ENCODE results near the gene DAAM1. TPM values are rescaled to one million over a fixed set of nuclear protein-coding genes. Genes with fewer than 3 reads are reported as not detected.

Gene DAAM1
- total RNA-seq, 1 experiment from 2014 or later, result 35.3 TPM

DNA sequence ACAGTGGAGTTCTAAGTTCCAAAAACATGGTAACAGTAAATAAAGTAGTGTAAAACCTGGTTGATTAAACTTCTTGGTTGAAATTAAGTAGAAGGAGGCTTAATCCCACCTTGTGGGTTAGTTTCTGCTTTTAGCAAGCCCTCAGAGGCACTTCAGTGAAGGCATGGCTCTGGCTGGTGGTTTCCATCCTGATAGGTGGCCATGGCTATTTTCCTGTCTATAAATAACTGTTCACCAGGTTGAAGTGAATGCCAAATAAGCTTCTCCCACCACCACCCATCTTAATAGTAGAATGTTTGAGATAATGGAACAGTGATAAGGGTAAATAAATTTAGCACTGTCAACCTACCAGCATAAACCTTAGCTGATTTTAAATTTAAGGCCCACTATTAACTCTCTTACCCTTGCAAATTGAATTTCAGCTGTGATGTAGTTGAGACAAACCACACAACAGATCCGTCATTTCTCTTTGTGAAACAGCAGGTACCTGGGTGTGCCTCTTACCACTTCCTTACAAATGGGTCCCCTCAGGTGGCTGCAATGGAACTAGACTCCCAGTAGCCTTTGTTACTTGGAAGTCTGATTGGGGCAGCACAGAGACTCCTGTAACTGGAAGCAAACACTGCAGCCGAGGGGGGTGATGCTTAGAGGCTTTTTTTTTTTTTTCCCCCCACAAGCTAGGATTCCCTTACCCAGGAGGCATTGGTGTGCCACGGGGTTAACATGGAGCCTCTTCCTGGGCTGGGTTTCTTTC, 41.4 kb downstream of the DAAM1 start:
- no peaks in the 10 kb centered on the region for H3K4me1 Mint-ChIP-seq (ENCODE audit: low read depth, unreplicated experiment)
- DNase-seq, result no peak
- no peaks in the 10 kb centered on the region for H3K36me3 Mint-ChIP-seq (ENCODE audit: insufficient read depth, unreplicated experiment)
- H3K9me3 Mint-ChIP-seq (ENCODE audit: unreplicated experiment), result no peaks in the 10 kb centered on the region
- no peak overlapping the region for H3K4me3 Mint-ChIP-seq (ENCODE audit: unreplicated experiment)
- Histone ChIP-seq H3K4me1 (no peaks in the 10 kb centered on the region), H3K27me3 (replicated peaks; ENCODE audit: control insufficient read depth, insufficient read depth, low read length) (no peaks in the 10 kb centered on the region), H3K9me3 (no peaks in the 10 kb centered on the region), H3K4me3 (ENCODE audit: low read depth, low read length) (no peak overlapping the region), H3K36me3 (ENCODE audit: control insufficient read depth, insufficient read depth, low read length) (no peaks in the 10 kb centered on the region)
- no peaks in the 10 kb centered on the region for H3K27me3 Mint-ChIP-seq (ENCODE audit: insufficient read depth, unreplicated experiment)
- no TSS peak for BruUV-seq (replicated peaks)
- no peak for TF ChIP-seq CTCF (IDR thresholded peaks at IDR 0.05; ENCODE audit: insufficient read depth in 1 of 2, low read depth in 1 of 2, low read length in 1 of 2, severe bottlenecking in 1 of 2, unreplicated experiment in 1 of 2)
- ChIA-PET CTCF (no interaction called here), POLR2A (no interaction called here)
- intact Hi-C loops (cut with micrococcal nuclease; ENCODE audit: unreplicated experiment), result no loop called here
- H3K27ac Mint-ChIP-seq (ENCODE audit: unreplicated experiment), result no peak overlapping the region

DNA sequence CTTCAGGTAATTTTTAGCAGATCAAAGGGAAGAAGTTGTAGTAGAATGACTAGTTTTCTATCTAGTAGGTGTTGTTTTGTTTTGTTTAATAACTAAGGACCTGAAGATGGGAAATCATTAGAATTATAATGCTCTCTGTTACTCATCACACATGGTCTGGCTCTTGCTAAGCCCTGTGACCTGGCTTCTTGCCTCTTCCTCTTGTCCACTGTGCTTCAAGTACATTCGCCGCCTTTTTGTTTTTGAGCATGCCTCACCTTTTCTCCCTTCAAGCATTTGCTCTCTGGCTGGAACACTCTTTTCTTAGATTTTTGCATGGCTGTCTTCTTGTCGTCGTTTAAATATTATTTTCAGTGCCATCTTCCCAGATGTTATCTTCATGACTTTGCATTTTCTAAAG, 47.7 kb downstream of the DAAM1 start:
- no peaks in the 10 kb centered on the region for H3K36me3 ChIP-seq (ENCODE audit: control insufficient read depth, insufficient read depth, low read length)
- H3K27me3 Mint-ChIP-seq (ENCODE audit: insufficient read depth, unreplicated experiment), result no peaks in the 10 kb centered on the region
- POLR2A ChIA-PET, result no interaction called here
- peaks cover 5% of the 10 kb centered on the region for H3K36me3 Mint-ChIP-seq (ENCODE audit: insufficient read depth, unreplicated experiment)
- CTCF ChIA-PET, result no interaction called here
- no peak overlapping the region for H3K4me3 Mint-ChIP-seq (ENCODE audit: unreplicated experiment)
- no peak overlapping the region for H3K27ac Mint-ChIP-seq (ENCODE audit: unreplicated experiment)
- H3K4me1 ChIP-seq, result no peaks in the 10 kb centered on the region
- no peaks in the 10 kb centered on the region for H3K27me3 ChIP-seq (replicated peaks; ENCODE audit: control insufficient read depth, insufficient read depth, low read length)
- no peak overlapping the region for H3K4me3 ChIP-seq (ENCODE audit: low read depth, low read length)
- DNase-seq, result no peak
- no peaks in the 10 kb centered on the region for H3K9me3 ChIP-seq
- H3K9me3 Mint-ChIP-seq (ENCODE audit: unreplicated experiment), result no peaks in the 10 kb centered on the region
- intact Hi-C loops (cut with micrococcal nuclease; ENCODE audit: unreplicated experiment), result no loop called here
- H3K4me1 Mint-ChIP-seq (ENCODE audit: low read depth, unreplicated experiment), result no peaks in the 10 kb centered on the region
- no peak for TF ChIP-seq CTCF (IDR thresholded peaks at IDR 0.05; ENCODE audit: insufficient read depth in 1 of 2, low read depth in 1 of 2, low read length in 1 of 2, severe bottlenecking in 1 of 2, unreplicated experiment in 1 of 2)
- no TSS peak for BruUV-seq (replicated peaks)

DNA sequence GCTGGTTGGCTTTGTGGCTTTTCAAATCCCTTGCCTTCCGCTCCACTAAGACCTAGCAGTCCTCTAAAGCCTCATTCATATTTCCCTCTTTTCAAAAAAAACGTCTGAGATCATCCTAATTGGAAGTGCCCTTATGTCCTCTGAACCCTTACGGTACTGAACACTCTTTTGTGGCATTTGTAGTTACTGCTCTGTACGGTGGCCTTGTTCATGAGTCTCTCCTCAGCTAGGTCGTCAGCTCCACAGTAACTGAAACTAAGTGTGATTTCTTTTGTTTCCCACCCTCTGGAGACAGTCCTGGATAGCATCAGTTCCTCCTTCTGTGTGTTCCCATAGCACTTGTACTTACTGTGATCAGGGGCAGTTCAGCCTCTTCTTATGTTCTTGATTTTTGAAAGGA, 49.7 kb downstream of the DAAM1 start:
- Mint-ChIP-seq H3K36me3 (ENCODE audit: insufficient read depth, unreplicated experiment) (peaks cover 5% of the 10 kb centered on the region), H3K4me1 (ENCODE audit: low read depth, unreplicated experiment) (no peaks in the 10 kb centered on the region), H3K27me3 (ENCODE audit: insufficient read depth, unreplicated experiment) (no peaks in the 10 kb centered on the region), H3K9me3 (ENCODE audit: unreplicated experiment) (no peaks in the 10 kb centered on the region), H3K27ac (ENCODE audit: unreplicated experiment) (no peak overlapping the region), H3K4me3 (ENCODE audit: unreplicated experiment) (no peak overlapping the region)
- BruUV-seq (replicated peaks), result no TSS peak
- H3K9me3 ChIP-seq, result no peaks in the 10 kb centered on the region
- H3K36me3 ChIP-seq (ENCODE audit: control insufficient read depth, insufficient read depth, low read length), result no peaks in the 10 kb centered on the region
- intact Hi-C loops (cut with micrococcal nuclease; ENCODE audit: unreplicated experiment), result no loop called here
- ChIA-PET POLR2A (no interaction called here), CTCF (interaction anchor here (0.5 kb wide), 1 partner anchor 93 kb away, joined by 6 read pairs; no protein-coding TSS in a partner anchor)
- H3K4me1 ChIP-seq, result peaks cover 5% of the 10 kb centered on the region; the same call in 1 of the 2 replicates
- H3K4me3 ChIP-seq (ENCODE audit: low read depth, low read length), result no peak overlapping the region
- H3K27me3 ChIP-seq (replicated peaks; ENCODE audit: control insufficient read depth, insufficient read depth, low read length), result no peaks in the 10 kb centered on the region
- no peak for TF ChIP-seq CTCF (IDR thresholded peaks at IDR 0.05; ENCODE audit: insufficient read depth in 1 of 2, low read depth in 1 of 2, low read length in 1 of 2, severe bottlenecking in 1 of 2, unreplicated experiment in 1 of 2)
- no peak for DNase-seq
